ENCODE data around the gene CCDC80.

CCDC80 gene

GRCh38 chr3:112654979-112655378 is 14.0 kb upstream of the CCDC80 start:
- no peak for DNase-seq

- DNase-seq: no peak
These were observed 13.5 kb upstream of the CCDC80 start for GRCh38 chr3:112654492-112654891.

GRCh38 chr3:112653881-112654300 is 12.9 kb upstream of the CCDC80 start:
- no peak for DNase-seq

GRCh38 chr3:112653209-112653871 is 12.4 kb upstream of the CCDC80 start:
- no peak for DNase-seq

- DNase-seq: no peak
These were observed 10.6 kb upstream of the CCDC80 start for GRCh38 chr3:112651516-112651915.

- no peak for DNase-seq
These were observed 10.1 kb upstream of the CCDC80 start for GRCh38 chr3:112651071-112651470.

GRCh38 chr3:112650482-112650881 is 9.5 kb upstream of the CCDC80 start:
- DNase-seq: no peak

GRCh38 chr3:112649478-112649735 is 8.5 kb upstream of the CCDC80 start:
- no peak for DNase-seq

- DNase-seq: no peak
These were observed 6.2 kb upstream of the CCDC80 start for GRCh38 chr3:112647122-112647521.

GRCh38 chr3:112646623-112647022 is 5.7 kb upstream of the CCDC80 start:
- no peak for DNase-seq

- no peak for DNase-seq
These were observed 3.5 kb upstream of the CCDC80 start for GRCh38 chr3:112644453-112644852.

- DNase-seq: no peak
These were observed 2.8 kb upstream of the CCDC80 start for GRCh38 chr3:112643621-112644240.

- DNase-seq: peak; percentile 85
These were observed 2.1 kb upstream of the CCDC80 start for GRCh38 chr3:112642912-112643506.

- no peak for DNase-seq
These were observed 540 bp downstream of the CCDC80 start for GRCh38 chr3:112640276-112640929.

GRCh38 chr3:112639455-112640225 is 1.3 kb downstream of the CCDC80 start:
- no peak for DNase-seq

- DNase-seq: no peak
These were observed 2.5 kb downstream of the CCDC80 start for GRCh38 chr3:112638327-112639020.

GRCh38 chr3:112637700-112638099 is 3.2 kb downstream of the CCDC80 start:
- no peak for DNase-seq

- no peak for DNase-seq
These were observed 5.3 kb downstream of the CCDC80 start for GRCh38 chr3:112635674-112636073.

- no peak for DNase-seq
These were observed 6.0 kb downstream of the CCDC80 start for GRCh38 chr3:112634786-112635541.

GRCh38 chr3:112633757-112634156 is 7.2 kb downstream of the CCDC80 start:
- no peak for DNase-seq

- no peak for DNase-seq
These were observed 7.8 kb downstream of the CCDC80 start for GRCh38 chr3:112633191-112633590.

GRCh38 chr3:112632596-112632995 is 8.3 kb downstream of the CCDC80 start:
- no peak for DNase-seq

Data from CD4-positive, alpha-beta T cell treated with Interleukin-6 for 4 hours (primary cell).